Lung (tissue), 12 donors: ENCODE measurements around the gene EFHD2. TPM values are rescaled to one million over a fixed set of nuclear protein-coding genes. Genes with fewer than 3 reads are reported as not detected.

Experiments
- ATAC-seq: fragments of 200-7000 bp; cut with Tn5 transposase; one replicate; pipeline ENCODE4 v1.9.1; 2020; ENCODE audit warnings: moderate number of reproducible peaks; ENCODE audit not compliant: insufficient read depth, low FRiP score
- DNase-seq, 3 donors: peaks; one replicate each; pipeline ENCODE4 v3.0.0-alpha.2; 2013 to 2017
- H3K27ac ChIP-seq, 2 donors: one replicate each; pipeline ENCODE4 v1.5.1; 2013; ENCODE audit warnings: mild to moderate bottlenecking in 2 of 2, moderate library complexity in 2 of 2, control low read depth in 1 of 2, inconsistent platforms in 1 of 2, low read depth in 1 of 2, low read length in 1 of 2
- H3K27me3 ChIP-seq, 3 donors: one replicate each; pipeline ENCODE4 v1.5.1; 2013; ENCODE audit warnings: low read length in 2 of 3; ENCODE audit not compliant: control insufficient read depth in 3 of 3, insufficient read depth in 3 of 3
- H3K36me3 ChIP-seq, 4 donors: one replicate each; pipeline ENCODE4 v1.5.1; 2013; ENCODE audit warnings: low read length in 4 of 4, mild to moderate bottlenecking in 1 of 4, moderate library complexity in 1 of 4; ENCODE audit not compliant: control insufficient read depth in 4 of 4, insufficient read depth in 4 of 4
- H3K4me1 ChIP-seq, 5 donors: one replicate each; pipeline ENCODE4 v1.5.1; 2013; ENCODE audit warnings: low read length in 5 of 5, mild to moderate bottlenecking in 2 of 5, moderate library complexity in 1 of 5; ENCODE audit not compliant: control insufficient read depth in 5 of 5, insufficient read depth in 5 of 5
- H3K4me3 ChIP-seq: one replicate; pipeline ENCODE4 v1.5.1; 2013; ENCODE audit warnings: mild to moderate bottlenecking, control low read depth, moderate library complexity
- H3K9ac ChIP-seq, 2 donors: one replicate each; pipeline ENCODE4 v1.5.1; 2013; ENCODE audit warnings: low read length in 2 of 2, control low read depth in 1 of 2; ENCODE audit not compliant: insufficient read depth in 1 of 2
- H3K9me3 ChIP-seq, 4 donors: one replicate each; pipeline ENCODE4 v1.5.1; 2013; ENCODE audit warnings: low read length in 3 of 4, mild to moderate bottlenecking in 1 of 4, moderate library complexity in 1 of 4; ENCODE audit not compliant: control insufficient read depth in 4 of 4, insufficient read depth in 3 of 4
- CTCF ChIP-seq: IDR thresholded peaks from 2 replicates; pipeline ENCODE4 v1.5.1; 2012; ENCODE audit warnings: mild to moderate bottlenecking; ENCODE audit errors: control extremely low read depth, extremely low read depth
- WGBS, 2 donors: extraction: QIAGEN DNeasy Blood & Tissue Kit; methylation state at CpG; one replicate each; pipeline ENCODE4 v1.1.7; 2013; 5-methylcytosine and 5-hydroxymethylcytosine counted together
- polyA plus RNA-seq, 2 donors: library from polyadenylated mRNA; stranded (reverse); fragments of 200-250 nt; gene quantifications; one replicate each; pipeline ENCODE4 v1.2.1, GENCODE V29; 2013
- total RNA-seq, 2 donors: library from RNA; depleted of rRNA in 1 of 2; stranded (reverse); fragments of >200 nt in 1 of 2; gene quantifications; one replicate each; pipeline ENCODE4 v1.2.1, GENCODE V29; 2014 to 2021
- donor health status: control.
- donor health status: control.
- donor health status: Bipolar disorder and iron deficiency.
- donor health status: healthy.
- donor health status: DM: yes; HTN: yes; CAD: no.

EFHD2 gene
- total and polyA plus RNA-seq, 4 donors = 28.2 to 175 (median 90.1) TPM

GRCh38 chr1:15383810-15384209 lies 25.9 kb upstream of the EFHD2 start:
- H3K9me3 ChIP-seq = no peaks in the 10 kb centered on the region
- no peak for ATAC-seq
- no peak overlapping the region for H3K4me3 ChIP-seq
- no peak overlapping the region for H3K27ac ChIP-seq
- peaks cover 0 to 16% (median 0%) of the 10 kb centered on the region in 5 donors for H3K4me1 ChIP-seq
- no peak for TF ChIP-seq CTCF
- no peak for DNase-seq
- no peak overlapping the region for H3K9ac ChIP-seq
- H3K27me3 ChIP-seq = peaks cover 0 to 7% (median 3%) of the 10 kb centered on the region in 3 donors
- H3K36me3 ChIP-seq = no peaks in the 10 kb centered on the region
- WGBS, 2 donors = 93 to 96% methylated on average over 5 of the region's 5 CpGs

- Histone ChIP-seq H3K4me3 (no peak overlapping the region), H3K9me3 (no peaks in the 10 kb centered on the region), H3K36me3 (no peaks in the 10 kb centered on the region), H3K4me1 (peaks cover 0 to 16% (median 0%) of the 10 kb centered on the region in 5 donors), H3K27me3 (peaks cover 0 to 7% (median 3%) of the 10 kb centered on the region in 3 donors), H3K27ac (no peak overlapping the region), H3K9ac (no peak overlapping the region)
- ATAC-seq (no peak), DNase-seq (no peak)
- 47 to 60% methylated on average over 20 of the region's 20 CpGs for WGBS, 2 donors
- no peak for TF ChIP-seq CTCF
These were observed 25.3 kb upstream of the EFHD2 start for GRCh38 chr1:15384301-15384901.

GRCh38 chr1:15385420-15385819 lies 24.3 kb upstream of the EFHD2 start:
- Histone ChIP-seq H3K27me3 (peaks cover 0 to 7% (median 3%) of the 10 kb centered on the region in 3 donors), H3K4me3 (no peak overlapping the region), H3K9me3 (no peaks in the 10 kb centered on the region), H3K36me3 (no peaks in the 10 kb centered on the region), H3K9ac (no peak overlapping the region), H3K4me1 (peaks cover 0 to 16% (median 0%) of the 10 kb centered on the region in 5 donors), H3K27ac (no peak overlapping the region)
- DNase-seq (no peak), ATAC-seq (no peak)
- WGBS, 2 donors = 93 to 98% methylated on average over 3 of the region's 3 CpGs
- TF ChIP-seq CTCF = no peak

GRCh38 chr1:15386164-15386749 lies 23.4 kb upstream of the EFHD2 start:
- H3K4me3 ChIP-seq = no peak overlapping the region
- H3K27me3 ChIP-seq = peaks cover 0 to 7% (median 3%) of the 10 kb centered on the region in 3 donors
- peaks cover 0 to 16% (median 0%) of the 10 kb centered on the region in 5 donors for H3K4me1 ChIP-seq
- no peaks in the 10 kb centered on the region for H3K36me3 ChIP-seq
- 11 to 19% methylated on average over 17 of the region's 17 CpGs for WGBS, 2 donors
- no peak overlapping the region for H3K27ac ChIP-seq
- H3K9me3 ChIP-seq = no peaks in the 10 kb centered on the region
- no peak for TF ChIP-seq CTCF
- no peak for ATAC-seq
- no peak overlapping the region for H3K9ac ChIP-seq
- peak; percentile 43 to 73 (median 56) for DNase-seq
